H1 (cell line): ENCODE results near the gene C12orf75. TPM values are rescaled to one million over a fixed set of nuclear protein-coding genes. Genes with fewer than 3 reads are reported as not detected.

Experiments
- CTCF ChIA-PET: fragments of 300-600 bp; sonication (Branson Sonifier 250); formaldehyde crosslinking; loops from one replicate; lab custom pipeline; 2021; ENCODE audit not compliant: partially characterized antibody; lab: Charles Lee
- POLR2A ChIA-PET: fragments of 300-600 bp; sonication (Branson Sonifier 250); formaldehyde crosslinking; loops from one replicate; lab custom pipeline; 2021; ENCODE audit warnings: inconsistent platforms; ENCODE audit not compliant: partially characterized antibody; lab: Charles Lee
- DNase-seq, 2 experiments: peaks; one replicate each; pipeline versions ENCODE4 v3.0.0 to v3.0.0-alpha.2; 2010 to 2022; ENCODE audit warnings: low spot score in 2 of 2, low read depth in 1 of 2, mixed read lengths in 1 of 2
- FAIRE-seq: peaks from 2 replicates; lab custom pipeline; 2011; peaks lifted over from hg19 to GRCh38; lab: Jason Lieb, UNC
- H2AFZ ChIP-seq: 2 replicates; pipeline ENCODE4 v1.8.1; 2012; ENCODE audit warnings: low read length, inconsistent platforms
- H2AK5ac ChIP-seq: 2 replicates; pipeline ENCODE4 v1.6.1; 2013; ENCODE audit warnings: low read depth, low read length
- H2BK120ac ChIP-seq: replicated peaks from 2 replicates; pipeline ENCODE3; 2013; ENCODE audit warnings: low read depth, low read length, inconsistent platforms
- H2BK12ac ChIP-seq: 2 replicates; pipeline ENCODE4 v1.6.1; 2013; ENCODE audit warnings: low read depth, low read length
- H2BK15ac ChIP-seq: 2 replicates; pipeline ENCODE4 v1.6.1; 2013; ENCODE audit warnings: low read length
- H2BK20ac ChIP-seq: 2 replicates; pipeline ENCODE4 v1.6.1; 2013; ENCODE audit warnings: low read length
- H2BK5ac ChIP-seq: 2 replicates; pipeline ENCODE4 v1.6.1; 2013; ENCODE audit warnings: low read depth, low read length
- H3K14ac ChIP-seq: 2 replicates; pipeline ENCODE4 v1.6.1; 2013; ENCODE audit warnings: inconsistent platforms; ENCODE audit not compliant: insufficient read length
- H3K18ac ChIP-seq: 2 replicates; pipeline ENCODE4 v1.6.1; 2013; ENCODE audit warnings: low read length; ENCODE audit errors: extremely low read depth
- H3K23ac ChIP-seq: 2 replicates; pipeline ENCODE4 v1.6.1; 2013; ENCODE audit warnings: inconsistent platforms; ENCODE audit not compliant: insufficient read length
- H3K23me2 ChIP-seq: 2 replicates; pipeline ENCODE4 v1.6.1; 2013; ENCODE audit warnings: low read depth, low read length
- H3K27ac ChIP-seq: 2 replicates; pipeline ENCODE4 v1.6.1; 2011; ENCODE audit warnings: low read depth, low read length, inconsistent platforms
- H3K27me3 ChIP-seq, 4 experiments: replicated peaks in 1 of 4; 1 replicate in 1 of 4; 2 replicates in 3 of 4; pipeline versions ENCODE4 v1.6.1 to v1.8.1; 2011 to 2013; ENCODE audit warnings: low read length in 3 of 4, mild to moderate bottlenecking in 3 of 4, inconsistent platforms in 2 of 4, mixed read lengths in 2 of 4, moderate library complexity in 1 of 4; ENCODE audit not compliant: control insufficient read depth in 3 of 4, insufficient read depth in 3 of 4; ENCODE audit errors: extremely low read depth in 1 of 4
- H3K36me3 ChIP-seq, 4 experiments: 2 replicates each; pipeline versions ENCODE4 v1.6.1 to v1.8.1; 2011 to 2013; ENCODE audit warnings: mild to moderate bottlenecking in 4 of 4, low read length in 3 of 4, moderate library complexity in 2 of 4, control low read depth in 1 of 4, inconsistent platforms in 1 of 4; ENCODE audit not compliant: insufficient read depth in 4 of 4, control insufficient read depth in 2 of 4
- H3K4ac ChIP-seq: replicated peaks from 2 replicates; pipeline ENCODE3; 2013; ENCODE audit warnings: low read length, low read depth, mixed read lengths, inconsistent platforms; ENCODE audit not compliant: insufficient read length
- H3K4me1 ChIP-seq, 4 experiments: replicated peaks in 1 of 4; 1 replicate in 1 of 4; 2 replicates in 3 of 4; pipeline versions ENCODE4 v1.6.1 to v1.8.1; 2011 to 2013; ENCODE audit warnings: low read length in 3 of 4, inconsistent platforms in 2 of 4, mixed read lengths in 1 of 4; ENCODE audit not compliant: insufficient read depth in 4 of 4, control insufficient read depth in 3 of 4
- H3K4me2 ChIP-seq, 2 experiments: 2 replicates each; pipeline versions ENCODE4 v1.6.1 to v1.8.1; 2011 to 2013; ENCODE audit warnings: low read depth in 2 of 2, low read length in 2 of 2, control low read depth in 1 of 2, inconsistent platforms in 1 of 2, mild to moderate bottlenecking in 1 of 2; ENCODE audit not compliant: insufficient read depth in 1 of 2
- H3K4me3 ChIP-seq, 4 experiments: fragments of 200-600, 300-600 bp in 1 of 4; sonication (generic), shearing (Covaris generic), sonication (Bioruptor Twin) in 1 of 4; 2 replicates each; pipeline versions ENCODE4 v1.5.1 to v1.8.1; 2011 to 2016; ENCODE audit warnings: low read length in 4 of 4, low read depth in 3 of 4, control low read depth in 2 of 4, inconsistent platforms in 2 of 4, mild to moderate bottlenecking in 2 of 4, mixed read lengths in 1 of 4, moderate library complexity in 1 of 4; ENCODE audit not compliant: insufficient read depth in 2 of 4; ENCODE audit errors: extremely low read depth in 1 of 4
- H3K56ac ChIP-seq: replicated peaks from 2 replicates; pipeline ENCODE3; 2013; ENCODE audit warnings: low read depth, mild to moderate bottlenecking, mixed read lengths, low read length, inconsistent platforms; ENCODE audit not compliant: insufficient read length
- H3K79me1 ChIP-seq: 2 replicates; pipeline ENCODE4 v1.6.1; 2013; ENCODE audit warnings: low read depth, low read length, control low read depth
- H3K79me2 ChIP-seq, 2 experiments: 2 replicates each; pipeline versions ENCODE4 v1.6.1 to v1.8.1; 2012 to 2013; ENCODE audit warnings: low read length in 2 of 2, mild to moderate bottlenecking in 2 of 2, inconsistent platforms in 1 of 2; ENCODE audit not compliant: insufficient read depth in 2 of 2, control insufficient read depth in 1 of 2
- H3K9ac ChIP-seq, 4 experiments: replicated peaks in 1 of 4; 1 replicate in 1 of 4; 2 replicates in 3 of 4; pipeline versions ENCODE4 v1.6.1 to v1.8.1; 2011 to 2013; ENCODE audit warnings: low read depth in 3 of 4, low read length in 3 of 4, control low read depth in 2 of 4, mild to moderate bottlenecking in 2 of 4, moderate library complexity in 2 of 4, inconsistent platforms in 1 of 4; ENCODE audit errors: extremely low read depth in 1 of 4
- H3K9me3 ChIP-seq, 2 experiments: 2 replicates each; pipeline versions ENCODE4 v1.6.1 to v1.8.1; 2012 to 2013; ENCODE audit warnings: mild to moderate bottlenecking in 2 of 2, moderate library complexity in 2 of 2, control low read depth in 1 of 2, inconsistent platforms in 1 of 2, low read depth in 1 of 2, low read length in 1 of 2, mixed read lengths in 1 of 2; ENCODE audit not compliant: insufficient read depth in 2 of 2
- H4K20me1 ChIP-seq, 2 experiments: replicated peaks in 1 of 2; 2 replicates each; pipeline versions ENCODE3 to v1.8.1; 2011 to 2013; ENCODE audit warnings: inconsistent platforms in 2 of 2, low read length in 2 of 2, mild to moderate bottlenecking in 1 of 2; ENCODE audit not compliant: insufficient read depth in 2 of 2, control insufficient read depth in 1 of 2
- H4K5ac ChIP-seq: 2 replicates; pipeline ENCODE4 v1.6.1; 2013; ENCODE audit warnings: low read length, low read depth, mixed read lengths, inconsistent platforms; ENCODE audit not compliant: insufficient read length
- H4K8ac ChIP-seq: 2 replicates; pipeline ENCODE4 v1.8.0; 2013; ENCODE audit warnings: mild to moderate bottlenecking, moderate library complexity, low read length, inconsistent platforms; ENCODE audit not compliant: insufficient read depth; ENCODE audit errors: extremely low read depth
- H4K91ac ChIP-seq: replicated peaks from 2 replicates; pipeline ENCODE3; 2013; ENCODE audit warnings: low read length, mixed read lengths, inconsistent platforms; ENCODE audit not compliant: insufficient read length
- ATF2 ChIP-seq: IDR thresholded peaks from 2 replicates; pipeline ENCODE4 v1.6.1; 2012; ENCODE audit warnings: low read length, inconsistent platforms
- ATF3 ChIP-seq: IDR thresholded peaks from 2 replicates; pipeline ENCODE4 v1.6.1; 2011; ENCODE audit warnings: low read depth, mild to moderate bottlenecking, low read length; ENCODE audit not compliant: insufficient read depth
- BRCA1 ChIP-seq: IDR thresholded peaks from 2 replicates; pipeline ENCODE4 v1.6.1; 2012; ENCODE audit warnings: low read depth, low read length, improper control_type of control experiment
- CBX8 ChIP-seq: fragments of 300-800, 300-1000 bp; sonication (generic); IDR thresholded peaks from 2 replicates; pipeline ENCODE4 v1.7.1; 2016; ENCODE audit warnings: low read depth, low read length, borderline replicate concordance
- E2F6 ChIP-seq: IDR thresholded peaks from 2 replicates; pipeline ENCODE4 v1.6.1; 2012; ENCODE audit warnings: inconsistent platforms
- FOSL1 ChIP-seq: IDR thresholded peaks from 2 replicates; pipeline ENCODE4 v1.6.1; 2011; ENCODE audit warnings: mild to moderate bottlenecking, low read depth, low read length, moderate library complexity; ENCODE audit not compliant: insufficient read depth
- RNF2 ChIP-seq: fragments of 200-900, 300-1000 bp; sonication (generic); IDR thresholded peaks from 2 replicates; pipeline ENCODE4 v1.7.1; 2016; ENCODE audit warnings: borderline replicate concordance, low read depth, mild to moderate bottlenecking, antibody characterized with exemption, low read length; ENCODE audit not compliant: poor library complexity, severe bottlenecking; ENCODE audit errors: missing control alignments
- SP1 ChIP-seq: IDR thresholded peaks from 2 replicates; pipeline ENCODE4 v1.6.1; 2011; ENCODE audit warnings: low read depth, low read length
- SUZ12 ChIP-seq: fragments of 200-600 bp; sonication (generic); IDR thresholded peaks from 2 replicates; pipeline ENCODE4 v1.6.1; 2012; ENCODE audit warnings: mild to moderate bottlenecking, inconsistent platforms, low read length, moderate library complexity, mixed read lengths
- ZNF274 ChIP-seq: IDR thresholded peaks from 2 replicates; pipeline ENCODE4 v1.7.0; 2012; ENCODE audit warnings: low read length, borderline replicate concordance; ENCODE audit errors: extremely low read depth
- WGBS, 2 experiments: shearing (Covaris generic) in 1 of 2; methylation state at CpG; one replicate each; pipeline versions ENCODE4 v1.1.6 to v1.1.7; 2013 to 2015; ENCODE audit warnings: low lambda C conversion rate in 2 of 2, mixed read lengths in 2 of 2, inconsistent platforms in 1 of 2, low coverage in 1 of 2, missing lambda C conversion rate in 1 of 2; ENCODE audit not compliant: insufficient replicate concordance in 2 of 2, insufficient coverage in 1 of 2, insufficient read length in 1 of 2; ENCODE audit errors: extremely low coverage in 1 of 2, missing lambda C conversion rate in 1 of 2; 5-methylcytosine and 5-hydroxymethylcytosine counted together
- polyA plus RNA-seq, 7 experiments: library from polyadenylated mRNA; depleted of rRNA in 3 of 7; stranded (reverse) in 5 of 7; unstranded in 2 of 7; fragments of >200 nt in 5 of 7; fragments of 200-250 nt in 2 of 7; gene quantifications; 1 replicate in 5 of 7; 2 replicates in 1 of 7; 4 replicates in 1 of 7; pipeline versions ENCODE4 v1.2.1 to v1.2.3, GENCODE V29; 2011 to 2013; ENCODE audit warnings: missing spikeins in 2 of 7, mixed read lengths in 2 of 7
- total RNA-seq: library from RNA; stranded (reverse); fragmentation: NEBNext Ultra II Directional; extraction: Animal tissue kit (Norgen Biotek cat#: 25700); gene quantifications from 2 replicates; pipeline ENCODE4 v1.2.1, GENCODE V29; 2021

Gene C12orf75
- total and polyA plus RNA-seq, 2 of the 8 experiments (the other 6 are each of a cell fraction or from before 2014, with no cell fraction given), result 26.4 to 41.2 TPM

DNA sequence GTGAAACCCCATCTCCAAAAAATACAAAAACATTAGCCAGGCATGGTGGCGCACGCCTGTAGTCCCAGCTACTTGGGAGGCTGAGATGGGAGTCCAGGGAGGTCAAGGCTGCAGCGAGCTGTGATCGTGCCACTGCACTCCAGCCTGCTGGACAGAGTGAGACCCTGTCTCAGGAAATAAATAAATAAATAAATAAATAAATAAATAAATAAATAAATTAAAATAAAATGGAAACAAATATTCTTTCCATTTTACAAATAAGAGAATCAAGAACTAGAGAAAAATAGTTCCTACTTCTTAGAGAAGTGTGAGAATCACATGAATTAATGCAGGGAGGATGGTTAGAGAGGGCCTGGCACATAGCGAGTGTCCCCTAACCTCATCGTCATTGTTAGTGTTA, 53.7 kb downstream of the C12orf75 start:
- no peak overlapping the region for H3K27ac ChIP-seq
- FAIRE-seq, result no peak
- no peak for TF ChIP-seq RNF2
- no peak for TF ChIP-seq FOSL1
- TF ChIP-seq SP1, result no peak
- no peak for TF ChIP-seq ATF2
- no peak for TF ChIP-seq BRCA1
- no peak for TF ChIP-seq SUZ12
- no peak for TF ChIP-seq ZNF274
- TF ChIP-seq E2F6, result no peak
- TF ChIP-seq ATF3, result no peak
- TF ChIP-seq CBX8, result no peak

More for the DNA sequence above, 53.7 kb downstream of the C12orf75 start:
- no peaks in the 10 kb centered on the region for H3K79me1 ChIP-seq
- H3K14ac ChIP-seq, result no peak overlapping the region
- peaks cover 0 to 5% (median 1%) of the 10 kb centered on the region in 4 experiments; a peak in 1 of 7 replicates for H3K4me1 ChIP-seq
- H3K18ac ChIP-seq, result no peak overlapping the region
- CTCF ChIA-PET, result interaction anchor here (0.6 to 1.7 kb wide), 15 partner anchors 11 to 376 kb away, joined by 3 to 15 read pairs (median 3); partner anchors contain the start of gene APPL2
- no peaks in the 10 kb centered on the region for H3K79me2 ChIP-seq
- H4K8ac ChIP-seq, result no peak overlapping the region
- no peak overlapping the region for H4K5ac ChIP-seq
- H3K9me3 ChIP-seq, result no peaks in the 10 kb centered on the region
- H3K23ac ChIP-seq, result no peak overlapping the region
- WGBS, 2 experiments, result 90% methylated on average over 6 of the region's 6 CpGs; no CpG with 5 or more reads in 1 of the 2 experiments
- H2BK12ac ChIP-seq, result no peak overlapping the region
- no peak for DNase-seq
- no peaks in the 10 kb centered on the region for H3K27me3 ChIP-seq
- no peak overlapping the region for H3K56ac ChIP-seq
- H3K4me3 ChIP-seq, result no peak overlapping the region
- POLR2A ChIA-PET, result interaction anchor here (1.6 kb wide), 1 partner anchor 16 kb away, joined by 4 read pairs; no protein-coding TSS in a partner anchor
- no peak overlapping the region for H2BK20ac ChIP-seq
- H3K36me3 ChIP-seq, result no peaks in the 10 kb centered on the region
- H3K4me2 ChIP-seq, result no peak overlapping the region
- no peak overlapping the region for H3K9ac ChIP-seq
- H4K20me1 ChIP-seq, result no peaks in the 10 kb centered on the region
- H2AK5ac ChIP-seq, result no peak overlapping the region
- H2AFZ ChIP-seq, result no peak overlapping the region
- no peaks in the 10 kb centered on the region; the same call in 1 of the 2 replicates for H3K23me2 ChIP-seq
- no peak overlapping the region for H2BK5ac ChIP-seq
- H2BK120ac ChIP-seq, result no peak overlapping the region
- no peak overlapping the region for H4K91ac ChIP-seq
- H2BK15ac ChIP-seq, result no peak overlapping the region
- H3K4ac ChIP-seq, result no peak overlapping the region
